Hematopoietic multipotent progenitor cell treated with erythropoietin and hydrocortisone succinate and interleukin-3 and kit ligand, for 8 days (in vitro differentiated cells): ENCODE measurements around the gene ANO8.
"Not testable (repeated sequence)": the region's sequence is repeated elsewhere in the genome, so short reads cannot be mapped to it uniquely, and the experiment has no call there.

Experiments used
- DNase-seq: peaks from one replicate; pipeline ENCODE4 v3.0.0-alpha.2; 2015

Gene ANO8, protein sequence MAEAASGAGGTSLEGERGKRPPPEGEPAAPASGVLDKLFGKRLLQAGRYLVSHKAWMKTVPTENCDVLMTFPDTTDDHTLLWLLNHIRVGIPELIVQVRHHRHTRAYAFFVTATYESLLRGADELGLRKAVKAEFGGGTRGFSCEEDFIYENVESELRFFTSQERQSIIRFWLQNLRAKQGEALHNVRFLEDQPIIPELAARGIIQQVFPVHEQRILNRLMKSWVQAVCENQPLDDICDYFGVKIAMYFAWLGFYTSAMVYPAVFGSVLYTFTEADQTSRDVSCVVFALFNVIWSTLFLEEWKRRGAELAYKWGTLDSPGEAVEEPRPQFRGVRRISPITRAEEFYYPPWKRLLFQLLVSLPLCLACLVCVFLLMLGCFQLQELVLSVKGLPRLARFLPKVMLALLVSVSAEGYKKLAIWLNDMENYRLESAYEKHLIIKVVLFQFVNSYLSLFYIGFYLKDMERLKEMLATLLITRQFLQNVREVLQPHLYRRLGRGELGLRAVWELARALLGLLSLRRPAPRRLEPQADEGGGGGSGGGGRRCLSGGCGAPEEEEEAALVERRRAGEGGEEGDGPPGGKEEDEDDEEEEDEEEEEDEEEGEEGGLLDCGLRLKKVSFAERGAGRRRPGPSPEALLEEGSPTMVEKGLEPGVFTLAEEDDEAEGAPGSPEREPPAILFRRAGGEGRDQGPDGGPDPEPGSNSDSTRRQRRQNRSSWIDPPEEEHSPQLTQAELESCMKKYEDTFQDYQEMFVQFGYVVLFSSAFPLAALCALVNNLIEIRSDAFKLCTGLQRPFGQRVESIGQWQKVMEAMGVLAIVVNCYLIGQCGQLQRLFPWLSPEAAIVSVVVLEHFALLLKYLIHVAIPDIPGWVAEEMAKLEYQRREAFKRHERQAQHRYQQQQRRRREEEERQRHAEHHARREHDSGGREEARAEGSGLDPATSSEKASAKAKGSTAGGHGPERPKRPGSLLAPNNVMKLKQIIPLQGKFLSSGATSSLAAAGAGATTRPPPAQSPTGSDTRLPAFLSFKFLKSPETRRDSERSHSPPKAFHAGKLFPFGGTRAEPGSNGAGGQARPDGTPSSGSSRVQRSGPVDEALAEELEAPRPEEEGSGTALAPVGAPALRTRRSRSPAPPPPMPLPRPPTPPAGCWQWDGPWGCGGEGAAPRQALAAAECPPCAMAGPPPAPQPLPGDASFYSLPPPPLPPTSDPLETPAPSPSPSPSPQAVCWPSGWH

DNA sequence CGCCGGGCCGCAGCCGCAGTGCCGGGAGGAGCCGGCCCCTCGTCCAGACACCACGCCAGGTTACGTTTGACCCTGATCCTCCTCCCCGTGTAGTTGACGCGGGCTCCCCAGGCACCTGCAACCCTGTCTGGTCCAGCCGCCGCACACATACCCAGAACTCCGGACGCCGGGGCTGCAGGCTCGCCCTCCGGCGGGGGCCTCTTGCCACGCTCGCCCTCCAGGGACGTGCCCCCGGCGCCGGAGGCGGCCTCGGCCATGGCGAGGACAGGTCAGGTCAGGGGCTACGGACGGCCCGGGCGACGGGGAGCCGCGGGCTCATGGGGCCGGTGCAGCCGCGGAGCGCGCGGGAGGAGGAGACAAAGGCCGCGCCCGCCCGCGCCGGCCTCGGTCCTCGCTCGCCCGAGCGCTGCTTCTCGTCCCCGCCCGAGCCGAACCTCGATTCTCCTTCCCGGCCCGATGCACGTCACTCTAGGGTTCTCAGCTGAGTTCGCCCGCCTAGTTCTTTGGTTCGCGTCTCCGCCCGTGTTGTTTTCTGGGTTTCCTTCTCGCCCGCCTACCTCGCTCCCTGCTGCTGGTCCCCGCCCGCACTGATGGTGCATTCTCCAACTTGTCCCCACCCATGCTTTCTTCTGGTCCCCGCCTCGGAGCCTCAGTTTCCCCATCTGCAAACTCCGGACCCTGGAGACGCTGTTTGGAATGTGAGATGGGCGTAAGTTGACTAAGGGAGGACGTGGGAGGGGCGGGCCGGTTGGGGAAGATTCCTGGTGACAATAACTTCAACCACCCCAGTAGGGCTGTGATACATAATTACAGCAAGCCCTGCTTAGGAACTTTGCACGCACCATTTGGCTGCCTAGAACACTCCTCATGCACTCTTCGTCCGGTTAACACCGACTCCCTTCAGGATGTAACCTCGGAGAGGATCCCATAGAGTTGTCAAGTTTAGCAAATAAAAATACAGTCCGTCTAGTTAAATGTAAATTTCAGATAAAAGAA, at the start of gene ANO8:
Gene ANO8 (minus strand): TSS at position 442 of the 996 bp plus-strand sequence. CDS start 185 bp downstream, at position 257.
- peak; percentile 97 for DNase-seq

DNA sequence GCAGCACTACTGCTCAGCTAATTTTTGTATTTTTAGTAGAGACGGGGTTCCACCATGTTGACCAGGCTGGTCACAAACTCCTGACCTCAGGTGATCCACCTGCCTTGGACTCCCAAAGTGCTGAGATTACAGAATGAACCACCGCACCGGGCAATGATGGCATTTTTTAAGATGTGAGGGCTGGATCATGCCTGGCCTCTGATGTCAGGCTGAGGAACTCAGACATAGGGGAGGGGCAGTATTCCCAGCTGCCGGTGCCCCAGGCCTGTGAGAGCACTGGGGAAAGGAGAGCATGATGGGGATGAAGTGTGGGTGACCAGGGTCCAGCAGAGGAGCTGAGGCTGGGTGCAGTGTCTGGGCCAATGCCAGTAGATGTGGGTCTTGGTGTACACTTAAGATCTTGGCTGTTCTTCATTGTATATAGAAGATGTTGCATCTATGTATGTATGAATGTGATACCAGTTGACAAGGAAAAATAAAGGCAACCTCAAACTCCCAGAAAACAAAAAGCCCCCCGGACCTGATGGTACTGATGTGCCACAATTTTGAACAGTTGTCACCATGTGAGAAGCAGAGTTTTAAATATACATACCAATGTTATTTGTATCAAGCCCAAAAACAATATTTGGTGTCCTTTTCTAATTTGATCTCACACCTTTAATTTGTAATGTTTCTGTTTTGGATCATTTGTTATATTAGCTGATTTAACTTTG, 45.9 kb upstream of the ANO8 start:
- DNase-seq = no peak

DNA sequence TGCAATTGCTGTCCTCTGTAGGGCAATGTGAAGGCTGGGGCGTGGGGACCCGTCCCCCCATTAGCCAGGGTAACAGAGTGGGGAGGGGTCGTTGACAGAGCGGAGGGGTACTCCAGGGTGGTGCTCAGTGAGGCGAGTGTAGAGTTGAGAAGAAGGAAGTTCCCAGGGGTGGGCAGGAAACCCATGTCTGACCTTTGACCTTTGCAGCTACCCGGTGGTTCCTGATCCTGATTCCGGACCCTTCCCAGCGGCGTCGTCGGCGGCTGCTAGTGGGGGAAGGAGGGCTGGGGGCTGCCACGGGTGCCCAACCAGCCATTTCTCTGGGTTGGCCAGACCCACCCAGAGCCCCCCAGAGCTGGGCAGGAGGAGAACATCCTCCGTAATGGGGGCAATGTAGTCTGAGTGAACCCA, 44.6 kb upstream of the ANO8 start:
- no peak for DNase-seq

DNA sequence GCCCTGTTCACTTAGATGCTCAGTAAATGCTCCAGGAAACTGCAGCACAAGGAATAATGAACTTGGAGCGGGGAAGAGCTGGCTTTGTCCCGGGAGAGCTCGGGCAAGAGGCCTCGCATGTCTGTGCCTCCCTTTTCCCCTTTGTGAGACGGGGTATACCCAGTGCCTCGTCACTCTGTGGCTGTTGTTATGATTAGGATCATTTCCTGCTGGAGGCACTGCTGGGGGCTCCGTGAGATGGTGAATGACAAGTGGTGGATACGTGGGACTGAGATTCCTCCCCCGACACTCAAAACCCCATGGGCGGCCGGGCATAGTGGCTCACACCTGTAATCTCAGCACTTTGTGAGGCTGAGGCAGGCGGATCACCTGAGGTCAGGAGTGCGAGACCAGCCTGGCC, 43.6 kb upstream of the ANO8 start:
- DNase-seq = no peak

DNA sequence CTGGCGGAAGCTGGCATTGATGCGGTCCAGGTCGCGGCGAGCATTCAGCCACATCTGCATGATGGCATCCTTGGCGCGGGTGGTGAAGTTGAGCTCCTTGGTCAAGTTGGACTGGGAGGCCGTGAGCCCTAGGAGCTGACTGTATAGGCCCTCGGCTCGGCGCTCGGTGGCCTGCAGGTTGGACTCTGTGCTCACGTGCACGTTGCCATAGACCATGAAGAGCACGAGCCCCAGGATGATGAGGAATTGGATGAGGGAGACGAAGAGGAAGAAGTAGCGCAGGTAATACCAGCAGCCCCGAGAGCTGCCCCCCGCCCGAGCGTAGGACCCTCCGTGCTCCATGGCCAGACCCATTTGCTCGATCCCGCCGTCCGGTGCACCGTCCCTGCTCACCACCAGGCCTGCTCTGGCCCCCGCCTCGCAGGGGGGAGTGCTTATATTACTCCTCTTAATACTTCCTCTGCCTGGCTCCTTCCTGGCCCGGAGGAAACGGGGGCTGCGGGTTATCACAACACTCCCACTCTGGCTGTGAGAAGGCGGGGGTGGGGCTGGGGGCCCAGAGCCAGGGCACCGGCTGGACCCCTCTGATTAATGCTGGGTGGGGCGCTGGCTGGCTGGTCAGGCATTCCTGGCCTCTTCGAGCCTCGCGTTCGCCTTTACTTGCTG, 42.4 kb upstream of the ANO8 start, which contains the start of gene PLVAP:
Gene PLVAP (minus strand): TSS at position 408 of the 666 bp plus-strand sequence. CDS start 54 bp downstream, at position 354.
- peak; percentile 84 for DNase-seq

DNA sequence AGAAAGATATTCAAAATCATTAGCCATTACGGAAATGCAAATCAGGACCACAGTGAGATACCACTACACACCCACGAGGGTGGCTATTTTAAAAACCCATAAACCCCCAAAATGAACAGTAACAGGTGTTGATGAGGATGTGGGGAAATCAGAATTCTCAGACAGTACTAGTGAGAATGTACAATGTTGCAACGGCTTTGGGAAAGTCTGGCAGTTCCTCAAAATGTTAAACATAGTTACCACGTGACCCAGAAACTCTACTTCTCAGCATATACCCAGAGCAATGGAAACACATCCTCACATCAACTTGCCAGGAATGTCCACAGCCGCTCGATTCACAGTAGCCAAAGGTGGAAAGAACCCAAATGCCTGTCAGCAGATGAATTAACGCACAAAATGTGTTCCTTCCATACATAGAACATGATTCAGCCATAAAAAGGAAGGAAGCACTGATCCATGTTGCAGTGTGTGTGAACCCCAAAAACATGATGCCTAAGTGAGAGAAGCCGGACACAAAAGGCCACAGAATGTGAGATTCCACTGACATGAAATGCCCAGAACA, 35.5 kb upstream of the ANO8 start:
- DNase-seq = no peak

DNA sequence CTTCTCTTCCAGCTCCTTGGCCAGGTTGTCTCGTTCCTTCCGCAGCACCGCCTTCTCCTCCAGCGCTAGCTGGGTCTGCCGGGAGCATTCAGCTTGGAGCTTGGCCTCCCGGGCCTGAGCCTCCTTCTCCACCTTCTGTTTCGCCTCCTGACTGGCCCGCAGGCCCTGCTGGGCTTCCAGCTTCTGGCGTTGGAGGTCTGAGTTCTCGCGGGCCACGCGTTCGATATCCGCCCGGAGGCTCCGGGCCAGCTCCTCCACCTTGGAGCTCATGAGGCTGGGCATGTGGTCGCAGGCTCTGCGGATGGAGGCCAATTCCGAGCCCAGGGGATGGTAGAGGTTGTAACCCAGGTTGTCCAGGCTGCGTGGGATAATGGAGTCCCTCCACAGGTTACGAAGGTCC, 30.7 kb upstream of the ANO8 start:
- no peak for DNase-seq

DNA sequence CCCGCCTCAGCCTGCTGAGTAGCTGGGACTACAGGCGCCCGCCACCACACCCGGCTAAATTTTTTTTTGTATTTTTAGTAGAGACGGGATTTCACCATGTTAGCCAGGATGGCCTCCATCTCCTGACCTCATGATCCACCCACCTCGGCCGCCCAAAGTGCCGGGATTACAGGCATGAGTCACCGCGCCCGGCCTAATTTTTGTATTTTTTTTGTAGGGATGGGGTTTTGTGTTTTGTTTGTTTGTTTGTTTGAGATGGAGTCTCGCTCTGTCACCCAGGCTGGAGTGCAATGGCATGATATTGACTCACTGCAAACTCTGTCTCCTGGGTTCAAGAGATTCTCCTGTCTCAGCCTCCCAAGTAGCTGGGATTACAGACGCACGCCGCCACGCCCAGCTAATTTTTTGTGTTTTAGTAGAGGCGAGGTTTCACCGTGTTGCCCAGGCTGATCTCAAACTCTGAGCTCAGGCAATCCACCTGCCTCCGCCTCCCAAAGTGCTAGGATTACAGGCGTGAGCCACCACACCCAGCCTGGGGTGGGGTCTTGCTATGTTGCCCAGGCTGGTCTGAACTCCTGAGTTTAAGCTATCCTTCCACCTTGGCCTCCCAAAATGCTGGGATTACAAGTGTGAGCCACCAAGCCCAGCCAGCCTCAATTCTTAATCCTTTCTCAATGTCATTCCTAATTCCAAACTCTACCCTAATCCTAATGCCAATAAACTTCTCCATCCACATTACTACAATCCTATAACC, 29.4 kb upstream of the ANO8 start:
- DNase-seq = not testable (repeated sequence)

DNA sequence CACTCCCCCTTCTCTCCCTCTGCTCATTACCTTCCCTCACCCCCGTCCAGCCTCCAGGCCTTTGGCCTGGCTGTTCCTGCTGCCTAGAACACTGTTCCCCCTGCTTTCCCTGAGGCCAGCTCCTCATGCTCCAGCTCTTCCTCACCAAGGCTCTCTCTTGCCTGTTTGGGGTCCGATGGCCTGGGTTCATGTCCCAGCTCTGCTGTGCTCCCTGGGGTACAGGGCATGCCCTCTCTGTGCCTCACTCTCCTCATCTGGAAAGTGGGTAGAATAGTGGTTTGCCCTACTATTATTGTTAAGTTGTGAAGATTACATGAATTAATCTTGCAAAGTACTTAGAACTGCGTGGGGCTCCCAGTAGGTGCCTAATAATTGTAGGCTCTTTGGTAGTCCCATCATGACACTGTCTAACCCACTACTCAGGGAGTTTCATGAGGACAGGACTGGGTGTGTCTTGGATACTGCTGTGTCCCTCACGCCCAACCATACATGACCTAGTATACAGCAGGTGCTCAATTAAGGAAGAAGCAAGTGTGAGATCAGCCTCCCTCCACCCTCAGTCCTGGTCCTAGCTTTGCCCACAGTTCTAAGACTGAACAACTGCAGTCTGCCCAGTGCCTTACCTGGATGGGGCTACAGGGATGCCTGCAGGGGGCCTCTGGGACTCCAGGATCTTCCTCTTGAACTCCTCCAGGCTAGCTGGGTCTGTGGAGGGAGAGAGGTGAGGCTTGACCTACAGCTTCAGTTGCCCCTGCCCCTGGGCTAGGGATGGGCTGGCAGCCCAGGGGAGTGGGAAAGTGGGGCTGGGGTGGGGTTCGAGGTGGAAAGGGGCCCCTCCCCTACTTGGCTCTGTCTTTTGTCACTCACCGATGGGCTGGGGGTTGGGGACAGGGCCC, 25.5 kb upstream of the ANO8 start:
- DNase-seq = no peak

DNA sequence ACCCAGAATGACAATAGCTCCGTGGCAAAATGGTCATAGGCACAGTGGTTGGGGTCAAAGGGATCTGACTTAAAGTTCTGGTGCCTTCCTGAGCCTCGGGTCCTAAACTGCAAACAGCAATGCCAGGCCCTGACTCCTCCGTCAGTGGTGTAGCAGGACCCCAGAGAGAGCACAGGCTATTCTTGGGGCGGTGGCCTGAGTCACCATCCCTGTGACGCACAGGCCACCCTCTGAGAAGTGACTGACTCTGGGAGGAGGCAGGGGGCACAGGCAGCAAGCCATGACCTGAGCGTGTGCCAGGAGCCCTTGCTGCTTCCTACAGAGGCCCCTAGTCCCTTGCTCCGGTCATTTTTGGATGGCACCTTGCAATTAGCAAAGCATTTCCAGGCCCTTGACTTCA, 23.7 kb upstream of the ANO8 start:
- DNase-seq = no peak

DNA sequence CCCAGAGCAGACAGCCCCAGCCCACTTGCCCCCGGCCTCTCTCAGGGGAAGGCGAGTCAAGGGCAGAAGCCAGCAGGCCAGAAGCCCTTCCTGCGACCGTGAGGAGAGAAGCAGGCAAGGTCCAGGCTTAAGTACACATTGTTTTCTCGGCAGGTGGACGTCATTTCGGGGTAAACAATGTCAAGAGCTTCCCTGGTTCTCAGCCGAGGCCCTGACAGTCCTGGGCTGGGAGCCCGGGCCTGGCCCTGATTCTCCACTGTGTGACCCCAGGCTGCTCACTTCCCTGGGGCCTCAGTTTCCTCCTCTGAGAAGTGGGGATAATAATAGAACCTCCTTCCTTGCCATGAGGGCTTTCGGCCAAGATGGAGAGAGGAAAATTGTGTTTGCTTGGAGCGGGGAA, 23.1 kb upstream of the ANO8 start:
- DNase-seq = no peak

DNA sequence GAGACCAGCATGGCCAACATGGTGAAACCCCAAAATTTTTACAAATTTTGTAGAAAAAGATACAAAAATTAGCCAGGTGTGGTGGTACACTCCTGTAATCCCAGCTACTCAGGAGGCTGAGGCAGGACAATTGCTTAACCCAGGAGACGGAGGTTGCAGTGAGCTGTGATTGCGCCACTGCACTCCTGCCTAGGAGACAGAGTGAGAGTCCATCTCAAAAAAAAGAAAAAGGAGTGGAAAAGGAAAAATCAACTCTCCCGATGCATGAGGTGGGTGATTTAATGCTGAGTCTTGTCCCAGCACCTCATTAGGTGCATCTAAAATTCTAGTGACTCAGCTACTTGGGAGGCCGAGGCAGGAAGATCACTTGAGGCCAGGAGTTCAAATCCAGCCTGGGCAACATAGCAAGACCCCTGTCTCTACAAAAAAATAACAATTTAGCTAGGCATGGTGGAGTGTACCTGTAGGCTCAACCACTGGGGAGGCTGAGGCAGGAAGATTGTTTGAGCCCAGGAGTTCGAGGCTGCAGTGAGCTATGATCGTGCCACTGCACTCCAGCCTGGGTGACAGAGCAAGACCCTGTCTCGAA, 22.5 kb upstream of the ANO8 start:
- DNase-seq = no peak

DNA sequence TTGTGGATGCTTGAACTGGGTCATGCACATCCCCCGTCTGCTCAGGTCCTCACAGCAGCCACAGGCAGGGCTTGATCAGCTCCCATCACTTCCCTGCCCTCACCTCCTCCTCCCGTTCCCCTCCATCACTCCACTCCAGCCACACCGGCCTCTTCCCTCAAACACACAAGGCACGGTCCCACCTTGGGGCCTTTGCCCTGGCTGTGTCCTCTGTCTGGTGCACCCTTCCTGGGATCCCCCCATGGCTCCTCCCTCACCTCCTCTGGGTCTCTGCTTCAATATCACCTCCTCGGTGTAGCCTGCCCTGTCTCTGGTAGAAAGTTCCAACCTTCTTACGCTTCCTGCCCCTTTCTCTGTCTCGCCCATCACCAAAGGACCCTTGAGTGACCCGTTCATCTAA, 18.7 kb upstream of the ANO8 start:
- no peak for DNase-seq

DNA sequence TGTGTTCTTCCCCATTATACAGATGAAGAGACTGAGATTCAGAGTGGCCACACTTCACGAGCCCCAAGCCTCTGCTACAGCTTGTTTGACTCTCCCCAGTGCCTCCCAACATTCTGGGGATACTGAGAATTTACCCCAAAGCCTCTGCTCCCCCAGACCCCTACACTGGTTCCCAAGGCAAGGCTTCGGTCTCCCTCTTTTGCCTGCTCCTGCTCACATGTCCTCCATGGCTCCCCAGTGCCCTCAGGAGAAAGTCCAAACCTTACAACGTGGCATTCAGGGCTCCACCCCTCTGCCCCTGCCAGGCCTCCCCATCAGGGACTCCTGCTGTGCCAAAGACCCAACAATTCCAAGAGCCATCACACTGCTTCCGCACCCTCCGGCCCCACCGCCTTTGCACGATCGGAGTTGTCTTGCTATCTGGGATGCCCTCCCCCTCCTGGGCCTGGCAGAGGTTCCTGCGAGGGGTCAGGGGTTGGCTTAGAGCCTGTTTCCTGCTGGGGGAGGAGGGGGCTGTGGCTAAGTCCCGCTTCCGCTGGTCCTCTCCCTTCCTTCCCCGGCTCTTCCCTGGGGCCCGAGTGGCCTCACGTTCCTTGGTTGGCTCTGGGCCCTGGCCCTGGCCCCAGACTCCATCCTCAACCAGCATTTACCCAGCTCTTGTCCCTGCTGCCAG, 18.1 kb upstream of the ANO8 start:
- DNase-seq = no peak

DNA sequence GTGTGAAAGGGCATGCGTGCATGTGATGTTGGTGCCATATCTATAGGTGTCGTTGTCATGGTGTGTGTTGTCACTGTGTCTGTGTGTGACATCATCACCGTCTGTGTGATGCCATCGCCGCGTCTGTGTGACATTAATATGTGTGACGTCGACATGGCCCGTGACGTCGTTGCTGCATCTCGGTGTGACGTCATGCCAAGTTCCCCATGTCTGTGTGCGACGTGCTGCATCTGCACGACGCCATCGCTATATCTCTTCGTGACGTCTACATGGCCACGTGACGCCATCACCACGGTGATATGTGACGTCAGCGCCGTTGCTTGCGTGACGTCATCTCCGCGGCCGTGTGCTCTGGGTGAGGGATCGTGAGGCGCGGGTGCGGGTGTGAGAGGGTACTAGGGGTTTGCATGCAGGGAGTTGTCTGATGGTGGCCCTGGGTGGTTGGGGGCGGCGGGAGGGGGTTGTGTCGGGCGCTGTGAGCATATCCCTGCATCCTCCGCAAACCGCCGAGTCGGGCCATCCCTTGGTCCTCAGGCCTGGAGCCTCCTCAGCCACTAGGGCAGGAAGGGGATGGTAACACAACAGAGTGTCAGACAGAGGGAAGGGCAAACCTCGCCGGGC, 17.3 kb upstream of the ANO8 start:
- no peak for DNase-seq

DNA sequence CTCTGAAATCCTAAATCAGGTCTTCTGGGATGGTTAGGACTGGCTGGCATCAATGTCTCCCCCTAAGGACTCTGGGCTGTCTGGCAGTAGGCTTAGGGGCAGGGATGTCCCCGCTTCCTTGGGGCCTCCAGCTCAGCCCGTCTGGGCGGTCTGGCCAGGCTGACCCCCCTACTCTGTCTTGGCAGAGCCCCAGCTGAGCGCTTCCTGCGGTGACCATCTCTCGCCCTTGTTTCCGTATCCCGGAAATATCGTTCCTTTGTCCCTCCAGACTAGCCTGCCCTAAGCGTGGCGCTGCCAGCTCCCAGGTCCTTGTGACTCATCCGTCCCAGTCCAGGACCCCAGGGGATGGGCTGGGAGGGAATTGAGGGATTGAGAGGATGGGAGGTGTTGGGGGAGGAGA, 14.0 kb upstream of the ANO8 start:
- DNase-seq = no peak

DNA sequence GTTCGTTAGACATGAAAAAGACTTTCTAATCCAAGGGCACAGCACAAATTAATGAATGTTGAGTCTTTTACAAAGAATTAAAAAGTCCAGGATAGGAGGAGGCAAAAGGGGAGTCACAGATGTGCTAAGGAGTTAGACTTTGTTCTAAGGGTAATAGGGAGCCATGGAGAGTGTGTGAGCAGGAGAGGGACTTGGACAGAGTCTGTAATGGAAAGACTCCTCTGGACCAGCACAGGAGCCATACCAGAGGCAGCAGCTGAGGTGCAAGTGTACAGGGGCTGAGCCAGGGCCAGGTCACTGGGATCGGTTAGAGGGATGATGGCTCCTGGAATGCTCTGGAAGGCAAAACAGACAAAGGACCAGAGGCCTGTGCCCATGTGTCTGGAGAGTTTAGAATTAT, 13.2 kb upstream of the ANO8 start:
- DNase-seq = no peak
